Nephron (organoid): Measurements from ENCODE around the gene DNHD1.

Experiments
- H3K27ac Mint-ChIP-seq, 3 experiments: 2 replicates each; pipeline ENCODE4 v1.8.0; 2020; ENCODE audit warnings: mixed read lengths in 3 of 3, mild to moderate bottlenecking in 2 of 3, moderate library complexity in 1 of 3
- H3K27me3 Mint-ChIP-seq: 2 replicates; pipeline ENCODE4 v1.8.0; 2021; ENCODE audit warnings: low read depth, mild to moderate bottlenecking, moderate library complexity, mixed read lengths
- H3K36me3 Mint-ChIP-seq: 2 replicates; pipeline ENCODE4 v1.8.0; 2020; ENCODE audit warnings: low read depth, mixed read lengths
- H3K4me1 Mint-ChIP-seq: 2 replicates; pipeline ENCODE4 v1.8.0; 2020; ENCODE audit warnings: mixed read lengths
- H3K4me3 Mint-ChIP-seq, 3 experiments: 2 replicates each; pipeline ENCODE4 v1.8.0; 2020; ENCODE audit warnings: mild to moderate bottlenecking in 3 of 3, mixed read lengths in 3 of 3, moderate library complexity in 2 of 3
- H3K9me3 Mint-ChIP-seq: 2 replicates; pipeline ENCODE4 v1.8.0; 2020; ENCODE audit warnings: mixed read lengths
- CTCF ChIP-seq, 3 experiments: fragments of 200-600 bp; sonication (generic); IDR thresholded peaks; one replicate each; pipeline ENCODE4 v1.5.0; 2021; ENCODE audit warnings: antibody characterized with exemption in 3 of 3; ENCODE audit not compliant: unreplicated experiment in 3 of 3

Gene DNHD1

GRCh38 chr11:6563121-6563619 is 66.1 kb downstream of the DNHD1 start:
- Mint-ChIP-seq H3K4me1 (peaks cover 15% of the 10 kb centered on the region), H3K36me3 (no peaks in the 10 kb centered on the region), H3K27ac (peak overlapping the region in 1 of 3 experiments; percentile 10), H3K4me3 (no peak overlapping the region), H3K27me3 (no peaks in the 10 kb centered on the region), H3K9me3 (no peaks in the 10 kb centered on the region)
- no peak for TF ChIP-seq CTCF (IDR thresholded peaks at IDR 0.05; ENCODE audit: unreplicated experiment in 3 of 3)

- no peak overlapping the region for H3K27ac Mint-ChIP-seq
- no peaks in the 10 kb centered on the region for H3K36me3 Mint-ChIP-seq
- H3K27me3 Mint-ChIP-seq, result no peaks in the 10 kb centered on the region
- no peak for TF ChIP-seq CTCF (IDR thresholded peaks at IDR 0.05; ENCODE audit: unreplicated experiment in 3 of 3)
- no peaks in the 10 kb centered on the region for H3K9me3 Mint-ChIP-seq
- H3K4me1 Mint-ChIP-seq, result peaks cover 20% of the 10 kb centered on the region
- no peak overlapping the region for H3K4me3 Mint-ChIP-seq
These were observed 66.6 kb downstream of the DNHD1 start for GRCh38 chr11:6563667-6564066.

- H3K9me3 Mint-ChIP-seq, result no peaks in the 10 kb centered on the region
- H3K27ac Mint-ChIP-seq, result peak overlapping the region; percentile 5 to 20 (median 8)
- TF ChIP-seq CTCF (IDR thresholded peaks at IDR 0.05; ENCODE audit: unreplicated experiment in 3 of 3), result no peak
- peaks cover 25% of the 10 kb centered on the region for H3K4me1 Mint-ChIP-seq
- H3K36me3 Mint-ChIP-seq, result peaks cover 5% of the 10 kb centered on the region
- no peak overlapping the region for H3K4me3 Mint-ChIP-seq
- no peaks in the 10 kb centered on the region for H3K27me3 Mint-ChIP-seq
These were observed 68.2 kb downstream of the DNHD1 start for GRCh38 chr11:6565325-6565724.

GRCh38 chr11:6565988-6566703 is 69.1 kb downstream of the DNHD1 start:
- H3K4me1 Mint-ChIP-seq, result peaks cover 25% of the 10 kb centered on the region
- H3K27me3 Mint-ChIP-seq, result no peaks in the 10 kb centered on the region
- peak overlapping the region; percentile 8 to 46 (median 32) for H3K27ac Mint-ChIP-seq
- no peaks in the 10 kb centered on the region for H3K9me3 Mint-ChIP-seq
- H3K4me3 Mint-ChIP-seq, result no peak overlapping the region
- peaks cover 6% of the 10 kb centered on the region for H3K36me3 Mint-ChIP-seq
- no peak for TF ChIP-seq CTCF (IDR thresholded peaks at IDR 0.05; ENCODE audit: unreplicated experiment in 3 of 3)

- H3K4me3 Mint-ChIP-seq, result no peak overlapping the region
- no peaks in the 10 kb centered on the region for H3K9me3 Mint-ChIP-seq
- no peak for TF ChIP-seq CTCF (IDR thresholded peaks at IDR 0.05; ENCODE audit: unreplicated experiment in 3 of 3)
- peaks cover 13% of the 10 kb centered on the region for H3K36me3 Mint-ChIP-seq
- no peaks in the 10 kb centered on the region for H3K27me3 Mint-ChIP-seq
- peak overlapping the region in 2 of 3 experiments; percentile 32 to 46 for H3K27ac Mint-ChIP-seq
- H3K4me1 Mint-ChIP-seq, result peaks cover 21% of the 10 kb centered on the region
These were observed 69.8 kb downstream of the DNHD1 start for GRCh38 chr11:6566704-6567370.
